ENCODE measurements around the gene ZNF512B. TPM values are rescaled to one million over a fixed set of nuclear protein-coding genes. Genes with fewer than 3 reads are reported as not detected.

The ZNF512B gene
- polyA plus RNA-seq, 2 of the 4 experiments (the other 2 are of a cell fraction), result 2.1 to 16.8 TPM

GRCh38 chr20:63951398-63952209, 18.1 kb downstream of the ZNF512B start:
- POLR2A ChIA-PET, result no interaction called here
- Histone ChIP-seq H3K4me3 (no peak overlapping the region), H3K27ac (no peak overlapping the region), H3K4me2 (no peak overlapping the region), H3K9me3 (no peaks in the 10 kb centered on the region), H3K4me1 (peaks cover 46% of the 10 kb centered on the region)
- FAIRE-seq, result no peak
- WGBS (ENCODE audit: missing lambda C conversion rate), result 77% methylated on average over 10 of the region's 17 CpGs
- TF ChIP-seq ZC3H11A (IDR thresholded peaks at IDR 0.05) (no peak), POLR2AphosphoS2 (conservative IDR thresholded peaks at IDR 0.05; ENCODE audit: low read length) (no peak), EHF (CRISPR knock-in tag; IDR thresholded peaks at IDR 0.05) (no peak), RCOR1 (IDR thresholded peaks at IDR 0.05; ENCODE audit: low read depth, low read length) (no peak), POLR2A (IDR thresholded peaks at IDR 0.05; ENCODE audit: low read length) (no peak), JUN (IDR thresholded peaks at IDR 0.05) (no peak), REST (IDR thresholded peaks at IDR 0.05) (no peak), CBX8 (IDR thresholded peaks at IDR 0.05) (no peak), E2F6 (IDR thresholded peaks at IDR 0.05; ENCODE audit: borderline replicate concordance, low read depth) (no peak), ATOH8 (CRISPR knock-in tag; IDR thresholded peaks at IDR 0.05; ENCODE audit: low read depth) (no peak), JUNB (IDR thresholded peaks at IDR 0.05) (no peak), HEYL (CRISPR knock-in tag; IDR thresholded peaks at IDR 0.05) (no peak), RARB (CRISPR knock-in tag; IDR thresholded peaks at IDR 0.05) (no peak), MAX (IDR thresholded peaks at IDR 0.05) (no peak), CTCF (IDR thresholded peaks at IDR 0.05) (no peak), SMC3 (IDR thresholded peaks at IDR 0.05) (no peak), ZSCAN20 (CRISPR knock-in tag; IDR thresholded peaks at IDR 0.05) (no peak), MAFK (IDR thresholded peaks at IDR 0.05; ENCODE audit: partially characterized antibody) (no peak), TP53 (CRISPR knock-in tag; IDR thresholded peaks at IDR 0.05) (no peak)
- no peak for ATAC-seq
- CTCF ChIA-PET, result interaction anchor here (0.7 to 2.1 kb wide), 8 partner anchors 9 to 414 kb away, joined by 3 to 8 read pairs (median 4); partner anchors contain the start of gene PTK6
- DNase-seq (ENCODE audit: low read depth in 1 of 2, low spot score in 1 of 2), result no peak

Data from A549 (cell line).